ENCODE data around the gene SLC10A6.

The SLC10A6 gene

GRCh38 chr4:86788826-86789225, 60.4 kb downstream of the SLC10A6 start:
- H3K36me3 ChIP-seq (ENCODE audit: control insufficient read depth, insufficient read depth, low read length), result peaks cover 62% of the 10 kb centered on the region
- peaks cover 22% of the 10 kb centered on the region for H3K9me3 ChIP-seq (ENCODE audit: control insufficient read depth, low read length)
- H3K27ac ChIP-seq (ENCODE audit: low read depth, low read length, severe bottlenecking), result no peak overlapping the region
- no peaks in the 10 kb centered on the region for H3K4me1 ChIP-seq (ENCODE audit: control insufficient read depth, insufficient read depth, low read length, poor library complexity, severe bottlenecking)
- WGBS, 2 experiments (ENCODE audit: insufficient coverage in 2 of 2), result 67 to 73% methylated on average over 2 of the region's 2 CpGs
- H3K4me3 ChIP-seq (ENCODE audit: extremely low read depth, insufficient read depth, low read length, poor library complexity, severe bottlenecking), result no peak overlapping the region

- Histone ChIP-seq H3K4me3 (ENCODE audit: extremely low read depth, insufficient read depth, low read length, poor library complexity, severe bottlenecking) (no peak overlapping the region), H3K27ac (ENCODE audit: low read depth, low read length, severe bottlenecking) (peak overlapping the region; percentile 8), H3K36me3 (ENCODE audit: control insufficient read depth, insufficient read depth, low read length) (peaks cover 63% of the 10 kb centered on the region), H3K9me3 (ENCODE audit: control insufficient read depth, low read length) (no peaks in the 10 kb centered on the region), H3K4me1 (ENCODE audit: control insufficient read depth, insufficient read depth, low read length, poor library complexity, severe bottlenecking) (no peaks in the 10 kb centered on the region)
- WGBS, 2 experiments (ENCODE audit: insufficient coverage in 2 of 2), result 80 to 98% methylated on average over 1 to 4 of the region's 4 CpGs
These were observed 71.0 kb downstream of the SLC10A6 start for GRCh38 chr4:86778175-86778574.

DNA sequence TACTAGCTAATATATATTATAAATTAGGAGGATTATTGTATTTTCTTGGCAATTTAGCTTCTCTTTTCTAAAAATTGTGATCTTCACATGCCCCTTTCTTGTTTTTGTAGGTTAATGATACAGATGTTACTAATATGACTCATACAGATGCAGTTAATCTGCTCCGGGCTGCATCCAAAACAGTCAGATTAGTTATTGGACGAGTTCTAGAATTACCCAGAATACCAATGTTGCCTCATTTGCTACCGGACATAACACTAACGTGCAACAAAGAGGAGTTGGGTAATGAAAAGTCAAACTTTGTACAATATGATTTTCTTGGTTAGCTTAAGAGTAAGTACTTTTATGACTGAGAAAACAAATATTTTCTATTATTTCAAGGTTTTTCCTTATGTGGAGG, 74.1 kb downstream of the SLC10A6 start:
- 100% methylated on average over 2 of the region's 4 CpGs; no CpG with 5 or more reads in 1 of the 2 experiments for WGBS, 2 experiments (ENCODE audit: insufficient coverage in 2 of 2)
- H3K36me3 ChIP-seq (ENCODE audit: control insufficient read depth, insufficient read depth, low read length), result peaks cover 69% of the 10 kb centered on the region

More for the DNA sequence above, 74.1 kb downstream of the SLC10A6 start:
- Histone ChIP-seq H3K4me1 (ENCODE audit: control insufficient read depth, insufficient read depth, low read length, poor library complexity, severe bottlenecking) (no peaks in the 10 kb centered on the region), H3K27ac (ENCODE audit: low read depth, low read length, severe bottlenecking) (no peak overlapping the region), H3K9me3 (ENCODE audit: control insufficient read depth, low read length) (no peaks in the 10 kb centered on the region), H3K4me3 (ENCODE audit: extremely low read depth, insufficient read depth, low read length, poor library complexity, severe bottlenecking) (no peak overlapping the region)

Data from mesodermal cell (in vitro differentiated cells).